Activated CD4-positive, alpha-beta T cell treated with anti-CD3 and anti-CD28 coated beads for 4 hours (primary cell): ENCODE data around the gene FBN1.

Experiments used
- DNase-seq, 2 donors: peaks; one replicate each; pipeline ENCODE4 v3.0.0-alpha.2; 2020

The FBN1 gene

GRCh38 chr15:48547286-48547685 lies 98.2 kb downstream of the FBN1 start:
- DNase-seq: no peak

GRCh38 chr15:48546296-48546695 lies 99.2 kb downstream of the FBN1 start:
- DNase-seq: no peak

- no peak for DNase-seq
Observed at GRCh38 chr15:48544778-48545177, 100.7 kb downstream of the FBN1 start.

- no peak for DNase-seq
Observed at GRCh38 chr15:48541341-48542278, 103.9 kb downstream of the FBN1 start.

GRCh38 chr15:48540756-48541155 lies 104.8 kb downstream of the FBN1 start:
- DNase-seq: no peak

- no peak for DNase-seq
Observed at GRCh38 chr15:48538941-48539340, 106.6 kb downstream of the FBN1 start.

GRCh38 chr15:48537271-48538113 lies 108.0 kb downstream of the FBN1 start:
- DNase-seq: no peak

- no peak for DNase-seq
Observed at GRCh38 chr15:48536681-48537091, 108.8 kb downstream of the FBN1 start.

GRCh38 chr15:48533982-48534381 lies 111.5 kb downstream of the FBN1 start:
- no peak for DNase-seq

- DNase-seq: no peak
Observed at GRCh38 chr15:48532946-48533345, 112.6 kb downstream of the FBN1 start.

- DNase-seq: no peak
Observed at GRCh38 chr15:48530528-48530927, 115.0 kb downstream of the FBN1 start.

- DNase-seq: no peak
Observed at GRCh38 chr15:48528921-48529320, 116.6 kb downstream of the FBN1 start.

- no peak for DNase-seq
Observed at GRCh38 chr15:48527517-48527916, 118.0 kb downstream of the FBN1 start.

GRCh38 chr15:48522911-48523310 lies 122.6 kb downstream of the FBN1 start:
- DNase-seq: no peak

- DNase-seq: no peak
Observed at GRCh38 chr15:48522123-48522522, 123.4 kb downstream of the FBN1 start.

- no peak for DNase-seq
Observed at GRCh38 chr15:48520376-48521155, 124.9 kb downstream of the FBN1 start.

GRCh38 chr15:48516121-48516520 lies 129.4 kb downstream of the FBN1 start:
- no peak for DNase-seq

- no peak for DNase-seq
Observed at GRCh38 chr15:48515500-48515899, 130.0 kb downstream of the FBN1 start.

GRCh38 chr15:48514103-48514816 lies 131.2 kb downstream of the FBN1 start:
- no peak for DNase-seq

GRCh38 chr15:48510976-48511375 lies 134.5 kb downstream of the FBN1 start:
- no peak for DNase-seq

GRCh38 chr15:48507416-48508065 lies 138.0 kb downstream of the FBN1 start:
- no peak for DNase-seq

GRCh38 chr15:48505067-48505466 lies 140.4 kb downstream of the FBN1 start:
- no peak for DNase-seq
